ENCODE results near the gene CGB1.

The CGB1 gene

GRCh38 chr19:48993175-48994034 lies 43.3 kb downstream of the CGB1 start, which contains the start of the genes GYS1 and RUVBL2:
GYS1 (minus strand) TSS chr19:48993309; CDS start chr19:48993112, 197 bp downstream.
RUVBL2 (plus strand) TSS chr19:48993887; CDS start chr19:48993912, 25 bp downstream.
- peak; percentile 96 to 99 (median 98) for DNase-seq

GRCh38 chr19:48992581-48993174 lies 44.0 kb downstream of the CGB1 start:
- DNase-seq: peak in 1 of 4 experiments; percentile 30

GRCh38 chr19:48991873-48992580 lies 44.7 kb downstream of the CGB1 start:
- DNase-seq: no peak

GRCh38 chr19:48991011-48991609 lies 45.6 kb downstream of the CGB1 start:
- no peak for DNase-seq

GRCh38 chr19:48990400-48990799 lies 46.3 kb downstream of the CGB1 start:
- no peak for DNase-seq

GRCh38 chr19:48989701-48990291 lies 46.9 kb downstream of the CGB1 start:
- DNase-seq: no peak

GRCh38 chr19:48988860-48989259 lies 47.8 kb downstream of the CGB1 start:
- DNase-seq: no peak

- no peak for DNase-seq
Measured at GRCh38 chr19:48988286-48988685, 48.4 kb downstream of the CGB1 start.

GRCh38 chr19:48987323-48987722 lies 49.4 kb downstream of the CGB1 start:
- DNase-seq: no peak

GRCh38 chr19:48986211-48986610 lies 50.5 kb downstream of the CGB1 start:
- no peak for DNase-seq

- no peak for DNase-seq
Measured at GRCh38 chr19:48985711-48986110, 51.0 kb downstream of the CGB1 start.

Data from activated naive CD4-positive, alpha-beta T cell (primary cell).